ENCODE data around the gene SRSF11.
"Not testable (repeated sequence)": the region's sequence is repeated elsewhere in the genome, so short reads cannot be mapped to it uniquely, and the experiment has no call there.

Gene SRSF11
- total RNA-seq: 173 to 501 (median 290) reads per million in 9 experiments

GRCh38 chr1:70221238-70222121 lies at the start of gene SRSF11:
Gene SRSF11 (plus strand): TSS chr1:70221380. CDS start chr1:70221637, 257 bp downstream.
- Mint-ChIP-seq H3K9me3 (no peaks in the 10 kb centered on the region), H3K36me3 (ENCODE audit: insufficient read depth) (peaks cover 52% of the 10 kb centered on the region), H3K27ac (peak within 1 kb of the TSS; percentile 91 to 99), H3K27me3 (no peaks in the 10 kb centered on the region), H3K4me3 (peak within 1 kb of the TSS; percentile 73 to 89), H3K4me1 (ENCODE audit: low read depth in 2 of 2) (peaks cover 22 to 46% of the 10 kb centered on the region in 2 donors)
- peak; percentile 93 for ATAC-seq (replicated peaks)
- peak; percentile 96 to 98 (median 97) for DNase-seq

GRCh38 chr1:70171512-70171911 lies 49.7 kb upstream of the SRSF11 start:
- H3K36me3 Mint-ChIP-seq (ENCODE audit: insufficient read depth): peaks cover 34% of the 10 kb centered on the region
- no peak for DNase-seq
- peaks cover 2 to 7% of the 10 kb centered on the region in 2 donors for H3K4me1 Mint-ChIP-seq (ENCODE audit: low read depth in 2 of 2)
- H3K27me3 Mint-ChIP-seq: no peaks in the 10 kb centered on the region
- H3K9me3 Mint-ChIP-seq: no peaks in the 10 kb centered on the region
- ATAC-seq (replicated peaks): no peak
- no peak overlapping the region for H3K4me3 Mint-ChIP-seq
- no peak overlapping the region for H3K27ac Mint-ChIP-seq

GRCh38 chr1:70185181-70185580 lies 36.0 kb upstream of the SRSF11 start:
- H3K9me3 Mint-ChIP-seq; H3K27ac Mint-ChIP-seq; DNase-seq; H3K4me3 Mint-ChIP-seq; ATAC-seq (replicated peaks); H3K27me3 Mint-ChIP-seq: not testable (repeated sequence)
- H3K36me3 Mint-ChIP-seq (ENCODE audit: insufficient read depth): peaks cover 31% of the 10 kb centered on the region
- H3K4me1 Mint-ChIP-seq (ENCODE audit: low read depth in 2 of 2): peaks cover 0 to 10% of the 10 kb centered on the region in 2 donors

- ATAC-seq (replicated peaks): no peak
- no peak for DNase-seq
- H3K27ac Mint-ChIP-seq: no peak overlapping the region
- H3K4me1 Mint-ChIP-seq (ENCODE audit: low read depth in 2 of 2): peaks cover 2 to 29% of the 10 kb centered on the region in 2 donors
- H3K36me3 Mint-ChIP-seq (ENCODE audit: insufficient read depth): peaks cover 16% of the 10 kb centered on the region
- no peaks in the 10 kb centered on the region for H3K9me3 Mint-ChIP-seq
- no peaks in the 10 kb centered on the region for H3K27me3 Mint-ChIP-seq
- no peak overlapping the region for H3K4me3 Mint-ChIP-seq
These were observed 32.7 kb upstream of the SRSF11 start for GRCh38 chr1:70188522-70188921.

- H3K36me3 Mint-ChIP-seq (ENCODE audit: insufficient read depth): peaks cover 12% of the 10 kb centered on the region
- ATAC-seq (replicated peaks) (no peak), DNase-seq (no peak)
- H3K4me1 Mint-ChIP-seq (ENCODE audit: low read depth in 2 of 2): peaks cover 2 to 29% of the 10 kb centered on the region in 2 donors
- peak overlapping the region in 1 of 2 donors; percentile 20 for H3K27ac Mint-ChIP-seq
- no peaks in the 10 kb centered on the region for H3K9me3 Mint-ChIP-seq
- H3K4me3 Mint-ChIP-seq: no peak overlapping the region
- H3K27me3 Mint-ChIP-seq: no peaks in the 10 kb centered on the region
These were observed 31.0 kb upstream of the SRSF11 start for GRCh38 chr1:70190180-70190579.

GRCh38 chr1:70192446-70192845 lies 28.7 kb upstream of the SRSF11 start:
- not testable (repeated sequence) for H3K27ac Mint-ChIP-seq; H3K27me3 Mint-ChIP-seq; H3K9me3 Mint-ChIP-seq; H3K4me3 Mint-ChIP-seq; DNase-seq; H3K36me3 Mint-ChIP-seq (ENCODE audit: insufficient read depth); ATAC-seq (replicated peaks)
- H3K4me1 Mint-ChIP-seq (ENCODE audit: low read depth in 2 of 2): peaks cover 2 to 30% of the 10 kb centered on the region in 2 donors

GRCh38 chr1:70194601-70195000 lies 26.6 kb upstream of the SRSF11 start:
- no peak for DNase-seq
- H3K4me3 Mint-ChIP-seq: no peak overlapping the region
- peaks cover 2 to 22% of the 10 kb centered on the region in 2 donors for H3K4me1 Mint-ChIP-seq (ENCODE audit: low read depth in 2 of 2)
- no peaks in the 10 kb centered on the region for H3K9me3 Mint-ChIP-seq
- H3K27ac Mint-ChIP-seq: no peak overlapping the region
- no peaks in the 10 kb centered on the region for H3K27me3 Mint-ChIP-seq
- ATAC-seq (replicated peaks): no peak
- H3K36me3 Mint-ChIP-seq (ENCODE audit: insufficient read depth): peaks cover 3% of the 10 kb centered on the region

GRCh38 chr1:70195342-70195741 lies 25.8 kb upstream of the SRSF11 start:
- Mint-ChIP-seq H3K27ac (no peak overlapping the region), H3K4me3 (no peak overlapping the region), H3K36me3 (ENCODE audit: insufficient read depth) (peaks cover 3% of the 10 kb centered on the region), H3K4me1 (ENCODE audit: low read depth in 2 of 2) (peaks cover 2 to 22% of the 10 kb centered on the region in 2 donors), H3K27me3 (no peaks in the 10 kb centered on the region), H3K9me3 (no peaks in the 10 kb centered on the region)
- DNase-seq (no peak), ATAC-seq (replicated peaks) (no peak)

GRCh38 chr1:70196333-70196732 lies 24.8 kb upstream of the SRSF11 start:
- Mint-ChIP-seq H3K36me3 (ENCODE audit: insufficient read depth) (peaks cover 3% of the 10 kb centered on the region), H3K27me3 (no peaks in the 10 kb centered on the region), H3K4me1 (ENCODE audit: low read depth in 2 of 2) (peaks cover 3 to 21% of the 10 kb centered on the region in 2 donors), H3K4me3 (no peak overlapping the region), H3K27ac (no peak overlapping the region), H3K9me3 (no peaks in the 10 kb centered on the region)
- ATAC-seq (replicated peaks): no peak
- DNase-seq: no peak

GRCh38 chr1:70200065-70200464 lies 21.1 kb upstream of the SRSF11 start:
- no peak for ATAC-seq (replicated peaks)
- Mint-ChIP-seq H3K27ac (no peak overlapping the region), H3K27me3 (no peaks in the 10 kb centered on the region), H3K36me3 (ENCODE audit: insufficient read depth) (peaks cover 9% of the 10 kb centered on the region), H3K9me3 (no peaks in the 10 kb centered on the region), H3K4me1 (ENCODE audit: low read depth in 2 of 2) (peaks cover 22 to 36% of the 10 kb centered on the region in 2 donors), H3K4me3 (no peak overlapping the region)
- no peak for DNase-seq

- Mint-ChIP-seq H3K27ac (no peak overlapping the region), H3K36me3 (ENCODE audit: insufficient read depth) (peaks cover 22% of the 10 kb centered on the region), H3K27me3 (no peaks in the 10 kb centered on the region), H3K9me3 (no peaks in the 10 kb centered on the region), H3K4me3 (no peak overlapping the region), H3K4me1 (ENCODE audit: low read depth in 2 of 2) (peaks cover 33 to 46% of the 10 kb centered on the region in 2 donors)
- no peak for ATAC-seq (replicated peaks)
- no peak for DNase-seq
These were observed 18.9 kb upstream of the SRSF11 start for GRCh38 chr1:70202173-70202758.

GRCh38 chr1:70204139-70204538 lies 17.0 kb upstream of the SRSF11 start:
- peak overlapping the region; percentile 98 to 99 for H3K27ac Mint-ChIP-seq
- no peak for DNase-seq
- peak overlapping the region; percentile 95 to 96 for H3K4me3 Mint-ChIP-seq
- no peak for ATAC-seq (replicated peaks)
- peaks cover 42 to 56% of the 10 kb centered on the region in 2 donors for H3K4me1 Mint-ChIP-seq (ENCODE audit: low read depth in 2 of 2)
- H3K36me3 Mint-ChIP-seq (ENCODE audit: insufficient read depth): peaks cover 29% of the 10 kb centered on the region
- H3K9me3 Mint-ChIP-seq: no peaks in the 10 kb centered on the region
- no peaks in the 10 kb centered on the region for H3K27me3 Mint-ChIP-seq

GRCh38 chr1:70204600-70204999 lies 16.6 kb upstream of the SRSF11 start:
- no peaks in the 10 kb centered on the region for H3K9me3 Mint-ChIP-seq
- H3K27ac Mint-ChIP-seq: peak overlapping the region; percentile 98 to 99
- H3K27me3 Mint-ChIP-seq: no peaks in the 10 kb centered on the region
- DNase-seq (no peak), ATAC-seq (replicated peaks) (no peak)
- H3K4me1 Mint-ChIP-seq (ENCODE audit: low read depth in 2 of 2): peaks cover 42 to 59% of the 10 kb centered on the region in 2 donors
- peak overlapping the region; percentile 95 to 96 for H3K4me3 Mint-ChIP-seq
- peaks cover 32% of the 10 kb centered on the region for H3K36me3 Mint-ChIP-seq (ENCODE audit: insufficient read depth)

GRCh38 chr1:70205071-70205433 lies 16.1 kb upstream of the SRSF11 start:
- peak overlapping the region; percentile 95 to 96 for H3K4me3 Mint-ChIP-seq
- H3K4me1 Mint-ChIP-seq (ENCODE audit: low read depth in 2 of 2): peaks cover 43 to 63% of the 10 kb centered on the region in 2 donors
- peak overlapping the region; percentile 98 to 99 for H3K27ac Mint-ChIP-seq
- DNase-seq: no peak
- H3K9me3 Mint-ChIP-seq: no peaks in the 10 kb centered on the region
- H3K27me3 Mint-ChIP-seq: no peaks in the 10 kb centered on the region
- peaks cover 34% of the 10 kb centered on the region for H3K36me3 Mint-ChIP-seq (ENCODE audit: insufficient read depth)
- ATAC-seq (replicated peaks): no peak
